CD14-positive monocyte (primary cell): Measurements from ENCODE around the gene MIGA2. TPM values are rescaled to one million over a fixed set of nuclear protein-coding genes. Genes with fewer than 3 reads are reported as not detected.

ENCODE experiments used
- DNase-seq, 3 donors: peaks; one replicate each; pipeline ENCODE4 v3.0.0-alpha.2; 2011 to 2022
- H2AFZ ChIP-seq: 2 replicates; pipeline ENCODE4 v1.6.0; 2012; ENCODE audit warnings: mild to moderate bottlenecking, low read depth, low read length, inconsistent platforms; ENCODE audit not compliant: insufficient read depth, poor library complexity, severe bottlenecking
- H3K27ac ChIP-seq, 2 donors: 1 replicate in 1 of 2; 2 replicates in 1 of 2; pipeline ENCODE4 v1.5.1; 2012 to 2013; ENCODE audit warnings: low read length in 2 of 2, control low read depth in 1 of 2, inconsistent platforms in 1 of 2, low read depth in 1 of 2, mild to moderate bottlenecking in 1 of 2
- H3K27me3 ChIP-seq, 2 donors: one replicate each; pipeline versions ENCODE4 v1.6.0 to v1.6.1; 2011 to 2013; ENCODE audit warnings: low read length in 2 of 2; ENCODE audit not compliant: control insufficient read depth in 2 of 2, insufficient read depth in 2 of 2
- H3K36me3 ChIP-seq, 2 donors: replicated peaks in 1 of 2; 1 replicate in 1 of 2; 2 replicates in 1 of 2; pipeline versions ENCODE4 v1.5.1 to v1.6.1; 2012 to 2013; ENCODE audit warnings: low read length in 2 of 2, control low read depth in 1 of 2, inconsistent platforms in 1 of 2, mild to moderate bottlenecking in 1 of 2; ENCODE audit not compliant: insufficient read depth in 2 of 2, control insufficient read depth in 1 of 2
- H3K4me1 ChIP-seq, 2 donors: 1 replicate in 1 of 2; 2 replicates in 1 of 2; pipeline versions ENCODE4 v1.5.1 to v1.6.1; 2012 to 2013; ENCODE audit warnings: low read length in 2 of 2, control low read depth in 1 of 2, inconsistent platforms in 1 of 2, mild to moderate bottlenecking in 1 of 2, moderate library complexity in 1 of 2; ENCODE audit not compliant: insufficient read depth in 2 of 2, control insufficient read depth in 1 of 2
- H3K4me2 ChIP-seq: replicated peaks from 2 replicates; pipeline ENCODE3; 2012; ENCODE audit warnings: low read length, moderate library complexity, mild to moderate bottlenecking; ENCODE audit not compliant: poor library complexity, severe bottlenecking; ENCODE audit errors: extremely low read depth
- H3K4me3 ChIP-seq, 3 experiments: fragments of 200-600 bp in 1 of 3; sonication (generic) in 1 of 3; replicated peaks in 1 of 3; 1 replicate in 2 of 3; 2 replicates in 1 of 3; pipeline ENCODE4 v1.5.1; 2011 to 2013; ENCODE audit warnings: low read length in 3 of 3, mild to moderate bottlenecking in 3 of 3, control low read depth in 2 of 3, low read depth in 2 of 3, inconsistent platforms in 1 of 3, moderate library complexity in 1 of 3
- H3K79me2 ChIP-seq: 2 replicates; pipeline ENCODE4 v1.6.0; 2012; ENCODE audit warnings: mild to moderate bottlenecking, control low read depth, inconsistent platforms, low read length, moderate library complexity; ENCODE audit not compliant: insufficient read depth
- H3K9ac ChIP-seq: 2 replicates; pipeline ENCODE4 v1.6.0; 2017; ENCODE audit warnings: low read length, mild to moderate bottlenecking; ENCODE audit not compliant: insufficient read depth, poor library complexity, severe bottlenecking
- H3K9me3 ChIP-seq, 2 donors: replicated peaks in 1 of 2; 1 replicate in 1 of 2; 2 replicates in 1 of 2; pipeline versions ENCODE4 v1.5.1 to v1.6.1; 2012 to 2013; ENCODE audit warnings: low read length in 2 of 2, control low read depth in 1 of 2; ENCODE audit not compliant: control insufficient read depth in 1 of 2, insufficient read depth in 1 of 2
- H4K20me1 ChIP-seq: 2 replicates; pipeline ENCODE4 v1.6.0; 2012; ENCODE audit warnings: mild to moderate bottlenecking, low read length, control low read depth, moderate library complexity; ENCODE audit not compliant: insufficient read depth
- H3K27ac Mint-ChIP-seq, 7 donors: one replicate each; pipeline ENCODE4 v1.8.0; 2020; ENCODE audit warnings: mild to moderate bottlenecking in 7 of 7, mixed read lengths in 7 of 7, moderate library complexity in 6 of 7, inconsistent platforms in 2 of 7
- H3K27me3 Mint-ChIP-seq, 3 donors: one replicate each; pipeline ENCODE4 v1.8.0; 2021 to 2022; ENCODE audit warnings: low read depth in 3 of 3, mild to moderate bottlenecking in 3 of 3, mixed read lengths in 3 of 3, moderate library complexity in 3 of 3, inconsistent platforms in 1 of 3
- H3K36me3 Mint-ChIP-seq, 2 donors: one replicate each; pipeline ENCODE4 v1.8.0; 2020; ENCODE audit warnings: mixed read lengths in 2 of 2, inconsistent platforms in 1 of 2, mild to moderate bottlenecking in 1 of 2
- H3K4me1 Mint-ChIP-seq: one replicate; pipeline ENCODE4 v1.8.0; 2020; ENCODE audit warnings: mild to moderate bottlenecking, mixed read lengths
- H3K4me3 Mint-ChIP-seq, 2 donors: one replicate each; pipeline ENCODE4 v1.8.0; 2020; ENCODE audit warnings: mild to moderate bottlenecking in 2 of 2, mixed read lengths in 2 of 2, moderate library complexity in 1 of 2
- H3K9me3 Mint-ChIP-seq, 7 donors: one replicate each; pipeline ENCODE4 v1.8.0; 2020 to 2022; ENCODE audit warnings: mixed read lengths in 7 of 7, mild to moderate bottlenecking in 6 of 7, moderate library complexity in 6 of 7, inconsistent platforms in 2 of 7
- WGBS: methylation state at CpG from one replicate; pipeline ENCODE4 v1.1.5; 2013; ENCODE audit warnings: missing lambda C conversion rate; ENCODE audit not compliant: insufficient coverage; 5-methylcytosine and 5-hydroxymethylcytosine counted together
- intact Hi-C, 2 donors: fragments of 100-400 bp; cut with micrococcal nuclease; formaldehyde crosslinking; loops; one replicate each; pipeline versions ENCODE4 v1.15.0 to v1.15.1; 2023
- polyA plus RNA-seq, 3 donors: library from polyadenylated mRNA; depleted of rRNA in 1 of 3; unstranded in 2 of 3; stranded (reverse) in 1 of 3; fragments of 300-500 nt in 2 of 3; fragments of >200 nt in 1 of 3; fragmentation: Illumina TruSeq in 2 of 3; gene quantifications; 1 replicate in 2 of 3; 2 replicates in 1 of 3; pipeline ENCODE4 v1.2.3, GENCODE V29; 2012 to 2021
- TF ChIP-seq, protein P1 (sequence below): fragments of 200-600 bp; IDR thresholded peaks from one replicate; pipeline ENCODE4 v1.8.0; 2022; ENCODE audit warnings: antibody characterized with exemption, mild to moderate bottlenecking

Gene MIGA2
- polyA plus RNA-seq, 3 donors, result 1.9 to 45.4 (median 5.9) TPM

GRCh38 chr9:129102791-129103594 is 66.6 kb downstream of the MIGA2 start:
- intact Hi-C loops, result no loop called here
- Histone ChIP-seq H3K4me3 (no peak overlapping the region), H3K36me3 (peaks cover 15 to 37% of the 10 kb centered on the region in 2 donors), H3K4me1 (no peaks in the 10 kb centered on the region), H3K9me3 (no peaks in the 10 kb centered on the region), H4K20me1 (no peaks in the 10 kb centered on the region), H3K9ac (no peak overlapping the region), H3K4me2 (no peak overlapping the region), H3K79me2 (no peaks in the 10 kb centered on the region), H3K27ac (no peak overlapping the region), H2AFZ (no peak overlapping the region), H3K27me3 (no peaks in the 10 kb centered on the region)
- H3K9me3 Mint-ChIP-seq, result peaks cover 0 to 3% (median 0%) of the 10 kb centered on the region in 7 donors
- no peaks in the 10 kb centered on the region for H3K4me1 Mint-ChIP-seq
- no peak overlapping the region for H3K27ac Mint-ChIP-seq
- peak in 1 of 3 donors; percentile 34 for DNase-seq
- peaks cover 29 to 32% of the 10 kb centered on the region in 2 donors for H3K36me3 Mint-ChIP-seq
- 47% methylated on average over 8 of the region's 14 CpGs for WGBS
- no peak overlapping the region for H3K4me3 Mint-ChIP-seq
- TF ChIP-seq, protein P1, sequence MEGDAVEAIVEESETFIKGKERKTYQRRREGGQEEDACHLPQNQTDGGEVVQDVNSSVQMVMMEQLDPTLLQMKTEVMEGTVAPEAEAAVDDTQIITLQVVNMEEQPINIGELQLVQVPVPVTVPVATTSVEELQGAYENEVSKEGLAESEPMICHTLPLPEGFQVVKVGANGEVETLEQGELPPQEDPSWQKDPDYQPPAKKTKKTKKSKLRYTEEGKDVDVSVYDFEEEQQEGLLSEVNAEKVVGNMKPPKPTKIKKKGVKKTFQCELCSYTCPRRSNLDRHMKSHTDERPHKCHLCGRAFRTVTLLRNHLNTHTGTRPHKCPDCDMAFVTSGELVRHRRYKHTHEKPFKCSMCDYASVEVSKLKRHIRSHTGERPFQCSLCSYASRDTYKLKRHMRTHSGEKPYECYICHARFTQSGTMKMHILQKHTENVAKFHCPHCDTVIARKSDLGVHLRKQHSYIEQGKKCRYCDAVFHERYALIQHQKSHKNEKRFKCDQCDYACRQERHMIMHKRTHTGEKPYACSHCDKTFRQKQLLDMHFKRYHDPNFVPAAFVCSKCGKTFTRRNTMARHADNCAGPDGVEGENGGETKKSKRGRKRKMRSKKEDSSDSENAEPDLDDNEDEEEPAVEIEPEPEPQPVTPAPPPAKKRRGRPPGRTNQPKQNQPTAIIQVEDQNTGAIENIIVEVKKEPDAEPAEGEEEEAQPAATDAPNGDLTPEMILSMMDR, result peak; percentile 65
- peaks cover 0 to 1% (median 0%) of the 10 kb centered on the region in 3 donors for H3K27me3 Mint-ChIP-seq

- H3K36me3 Mint-ChIP-seq, result peaks cover 24 to 27% of the 10 kb centered on the region in 2 donors
- Histone ChIP-seq H3K9ac (no peak overlapping the region), H3K27ac (no peak overlapping the region), H2AFZ (no peak overlapping the region), H3K27me3 (no peaks in the 10 kb centered on the region), H3K36me3 (peaks cover 12 to 33% of the 10 kb centered on the region in 2 donors), H3K4me2 (no peak overlapping the region), H3K9me3 (no peaks in the 10 kb centered on the region), H3K4me3 (no peak overlapping the region), H4K20me1 (no peaks in the 10 kb centered on the region), H3K79me2 (peaks cover 2% of the 10 kb centered on the region), H3K4me1 (peaks cover 0 to under 1% of the 10 kb centered on the region in 2 donors)
- intact Hi-C loops, result no loop called here
- H3K4me1 Mint-ChIP-seq, result no peaks in the 10 kb centered on the region
- H3K27me3 Mint-ChIP-seq, result peaks cover 0 to 1% (median 0%) of the 10 kb centered on the region in 3 donors
- H3K27ac Mint-ChIP-seq, result peak overlapping the region in 1 of 7 donors; percentile 27
- H3K4me3 Mint-ChIP-seq, result no peak overlapping the region
- DNase-seq, result no peak
- peaks cover 0 to 3% (median 0%) of the 10 kb centered on the region in 7 donors for H3K9me3 Mint-ChIP-seq
- 98% methylated on average over 4 of the region's 4 CpGs for WGBS
- TF ChIP-seq, protein P1, result no peak
Observed at GRCh38 chr9:129103595-129103965, 67.2 kb downstream of the MIGA2 start.
